T-cell (primary cell): ENCODE results near the gene SMCHD1. TPM values are rescaled to one million over a fixed set of nuclear protein-coding genes. Genes with fewer than 3 reads are reported as not detected.
"Not testable (repeated sequence)": the region's sequence is repeated elsewhere in the genome, so short reads cannot be mapped to it uniquely, and the experiment has no call there.

ENCODE experiments used
- ATAC-seq, 4 experiments: fragments of 200-7000 bp in 3 of 4; fragments of 150-1000 bp in 1 of 4; cut with Tn5 transposase; replicated peaks in 1 of 4; 1 replicate in 3 of 4; 2 replicates in 1 of 4; pipeline ENCODE4 v1.10.0; 2021; ENCODE audit warnings: moderate library complexity in 3 of 4, mild to moderate bottlenecking in 2 of 4, moderate number of reproducible peaks in 1 of 4
- CTCF ChIA-PET, 2 donors: fragments of 300-600 bp; sonication (Branson Sonifier 250); formaldehyde crosslinking; loops; one replicate each; lab custom pipeline; 2022; ENCODE audit warnings: antibody characterized with exemption in 2 of 2; lab: Charles Lee
- POLR2A ChIA-PET, 2 donors: fragments of 300-600 bp; sonication (Branson Sonifier 250); formaldehyde crosslinking; loops; one replicate each; lab custom pipeline; 2022; ENCODE audit warnings: antibody characterized with exemption in 2 of 2; lab: Charles Lee
- DNase-seq, 35 experiments: peaks; one replicate each; pipeline versions ENCODE4 v3.0.0 to v3.0.0-alpha.2; 2013 to 2023
- H3K27ac ChIP-seq: one replicate; pipeline ENCODE4 v1.5.1; 2013; ENCODE audit warnings: low read length
- H3K27me3 ChIP-seq, 2 experiments: replicated peaks in 1 of 2; 1 replicate in 1 of 2; 2 replicates in 1 of 2; pipeline versions ENCODE4 v1.6.1 to v1.7.0; 2013; ENCODE audit warnings: low read length in 1 of 2, mixed read lengths in 1 of 2; ENCODE audit not compliant: control insufficient read depth in 2 of 2, insufficient read depth in 2 of 2; ENCODE audit errors: extremely low read depth in 1 of 2
- H3K36me3 ChIP-seq, 2 donors: 1 replicate in 1 of 2; 2 replicates in 1 of 2; pipeline versions ENCODE4 v1.6.1 to v1.7.0; 2013; ENCODE audit warnings: low read length in 1 of 2; ENCODE audit not compliant: control insufficient read depth in 2 of 2, insufficient read depth in 1 of 2; ENCODE audit errors: extremely low read depth in 1 of 2
- H3K4me1 ChIP-seq, 2 experiments: 1 replicate in 1 of 2; 2 replicates in 1 of 2; pipeline versions ENCODE4 v1.6.1 to v1.7.0; 2013; ENCODE audit warnings: low read length in 2 of 2, mixed read lengths in 1 of 2; ENCODE audit not compliant: insufficient read depth in 2 of 2, control insufficient read depth in 1 of 2; ENCODE audit errors: extremely low read depth in 1 of 2
- H3K4me3 ChIP-seq, 2 donors: 1 replicate in 1 of 2; 2 replicates in 1 of 2; pipeline versions ENCODE4 v1.5.1 to v1.7.0; 2013; ENCODE audit warnings: mild to moderate bottlenecking in 2 of 2, low read length in 1 of 2, moderate library complexity in 1 of 2; ENCODE audit not compliant: control insufficient read depth in 1 of 2; ENCODE audit errors: extremely low read depth in 1 of 2
- H3K9me3 ChIP-seq: 2 replicates; pipeline ENCODE4 v1.7.0; 2013
- H3K27ac Mint-ChIP-seq, 2 donors: one replicate each; pipeline ENCODE4 v1.8.0; 2020 to 2021; ENCODE audit warnings: mild to moderate bottlenecking in 2 of 2, mixed read lengths in 2 of 2
- H3K27me3 Mint-ChIP-seq, 2 donors: one replicate each; pipeline ENCODE4 v1.8.0; 2021 to 2022; ENCODE audit warnings: mixed read lengths in 2 of 2
- H3K36me3 Mint-ChIP-seq: one replicate; pipeline ENCODE4 v1.8.0; 2021; ENCODE audit warnings: mixed read lengths
- H3K4me1 Mint-ChIP-seq, 3 donors: one replicate each; pipeline ENCODE4 v1.8.0; 2020 to 2022; ENCODE audit warnings: mixed read lengths in 3 of 3, mild to moderate bottlenecking in 1 of 3
- H3K4me3 Mint-ChIP-seq, 3 donors: one replicate each; pipeline ENCODE4 v1.8.0; 2020 to 2022; ENCODE audit warnings: mild to moderate bottlenecking in 3 of 3, mixed read lengths in 3 of 3, moderate library complexity in 3 of 3
- H3K9me3 Mint-ChIP-seq, 3 donors: one replicate each; pipeline ENCODE4 v1.8.0; 2020 to 2022; ENCODE audit warnings: mixed read lengths in 3 of 3
- WGBS: methylation state at CpG from one replicate; pipeline ENCODE4 v1.1.5; 2013; ENCODE audit warnings: missing lambda C conversion rate; ENCODE audit not compliant: insufficient coverage; 5-methylcytosine and 5-hydroxymethylcytosine counted together
- total RNA-seq, 35 experiments: library from RNA in 6 of 35; stranded (reverse) in 6 of 35; fragments of 120-200 nt in 1 of 35; gene quantifications; one replicate each; pipeline versions ENCODE4 v1.2.1 to v1.2.4 and lab custom pipeline; 2013 to 2026

Gene SMCHD1
- total RNA-seq, 5 donors from 2014 or later (not counting 1 experiment from before 2014, with no cell fraction given): 179 to 423 (median 206) TPM

DNA sequence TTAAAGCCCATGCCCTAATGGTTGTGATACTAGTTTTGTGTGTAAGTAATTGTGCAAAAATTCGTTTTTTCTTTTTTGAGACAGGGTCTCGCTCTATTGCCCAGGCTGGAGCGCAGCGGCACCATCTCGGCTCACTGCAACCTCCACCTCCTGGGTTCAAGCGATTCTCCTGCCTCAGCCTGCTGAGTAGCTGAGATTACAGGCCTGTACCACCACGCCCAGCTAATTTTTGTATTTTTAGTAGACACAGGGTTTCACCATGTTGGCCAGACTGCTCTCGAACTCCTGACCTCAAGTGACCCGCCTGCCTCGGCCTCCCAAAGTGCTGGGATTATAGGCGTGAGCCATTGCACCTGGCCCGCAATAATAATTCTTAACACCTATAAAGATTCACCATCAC, 196.9 kb downstream of the SMCHD1 start:
- H3K36me3 Mint-ChIP-seq, H3K36me3 ChIP-seq, ATAC-seq, CTCF ChIA-PET, H3K9me3 Mint-ChIP-seq, H3K27ac Mint-ChIP-seq, H3K27ac ChIP-seq, H3K4me3 Mint-ChIP-seq, H3K9me3 ChIP-seq, H3K4me3 ChIP-seq, POLR2A ChIA-PET, DNase-seq: not testable (repeated sequence)
- H3K4me1 Mint-ChIP-seq: peaks cover 12 to 23% (median 21%) of the 10 kb centered on the region in 3 donors
- H3K4me1 ChIP-seq: peaks cover 16% of the 10 kb centered on the region in 2 experiments
- peaks cover 39 to 51% of the 10 kb centered on the region in 2 donors for H3K27me3 Mint-ChIP-seq
- WGBS: 92% methylated on average over 4 of the region's 12 CpGs
- peaks cover 5 to 54% of the 10 kb centered on the region in 2 experiments for H3K27me3 ChIP-seq

DNA sequence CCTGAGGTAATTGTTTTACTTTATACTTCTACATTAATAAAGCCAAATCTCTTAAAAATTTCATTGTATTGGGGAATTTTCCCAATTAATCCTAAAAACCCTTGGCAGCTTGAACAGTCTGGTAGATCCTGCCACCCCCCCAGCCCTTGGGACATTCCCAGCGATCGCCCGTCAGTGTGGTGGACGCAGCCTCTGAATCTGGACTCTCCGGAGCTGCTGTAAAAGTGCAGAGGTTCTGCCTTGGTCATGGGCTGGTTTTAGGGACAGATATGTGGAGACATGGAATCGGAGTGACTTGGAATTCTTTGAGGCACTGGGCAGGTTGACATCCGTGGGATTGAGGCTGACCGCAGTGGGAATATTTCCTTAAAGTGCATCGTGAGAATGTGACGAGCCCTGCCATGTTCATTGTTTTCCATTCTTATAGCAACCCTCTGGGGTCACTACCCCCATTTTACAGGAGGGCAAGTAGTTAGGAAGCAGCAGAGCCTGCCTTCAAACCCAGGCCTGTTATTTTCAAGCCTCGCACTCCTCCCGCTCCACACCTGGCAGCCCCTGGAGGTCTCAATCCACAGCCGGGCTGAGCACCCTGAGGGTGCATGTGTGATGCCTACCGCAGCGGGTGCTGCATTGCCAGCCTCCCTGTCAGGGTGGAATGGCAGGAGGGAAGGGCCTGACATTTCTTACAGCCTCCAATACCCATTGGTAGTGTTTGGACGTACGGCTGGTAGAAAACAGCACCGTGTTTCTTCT, 197.8 kb downstream of the SMCHD1 start:
- Histone ChIP-seq H3K9me3 (no peaks in the 10 kb centered on the region), H3K27me3 (peaks cover 5 to 49% of the 10 kb centered on the region in 2 experiments), H3K4me3 (no peak overlapping the region), H3K36me3 (no peaks in the 10 kb centered on the region), H3K27ac (no peak overlapping the region), H3K4me1 (peaks cover 7 to 12% of the 10 kb centered on the region in 2 experiments)
- CTCF ChIA-PET: no interaction called here
- no peak overlapping the region for H3K27ac Mint-ChIP-seq
- ATAC-seq: no peak
- POLR2A ChIA-PET: interaction anchor here in 1 of 2 donors (0.6 kb wide), 1 partner anchor 185 kb away, joined by 5 read pairs; no protein-coding TSS in a partner anchor
- H3K36me3 Mint-ChIP-seq: no peaks in the 10 kb centered on the region
- H3K4me1 Mint-ChIP-seq: peaks cover 5 to 17% (median 14%) of the 10 kb centered on the region in 3 donors
- H3K4me3 Mint-ChIP-seq: no peak overlapping the region
- H3K9me3 Mint-ChIP-seq: no peaks in the 10 kb centered on the region
- peaks cover 31 to 44% of the 10 kb centered on the region in 2 donors for H3K27me3 Mint-ChIP-seq
- DNase-seq: no peak
- 89% methylated on average over 6 of the region's 18 CpGs for WGBS

DNA sequence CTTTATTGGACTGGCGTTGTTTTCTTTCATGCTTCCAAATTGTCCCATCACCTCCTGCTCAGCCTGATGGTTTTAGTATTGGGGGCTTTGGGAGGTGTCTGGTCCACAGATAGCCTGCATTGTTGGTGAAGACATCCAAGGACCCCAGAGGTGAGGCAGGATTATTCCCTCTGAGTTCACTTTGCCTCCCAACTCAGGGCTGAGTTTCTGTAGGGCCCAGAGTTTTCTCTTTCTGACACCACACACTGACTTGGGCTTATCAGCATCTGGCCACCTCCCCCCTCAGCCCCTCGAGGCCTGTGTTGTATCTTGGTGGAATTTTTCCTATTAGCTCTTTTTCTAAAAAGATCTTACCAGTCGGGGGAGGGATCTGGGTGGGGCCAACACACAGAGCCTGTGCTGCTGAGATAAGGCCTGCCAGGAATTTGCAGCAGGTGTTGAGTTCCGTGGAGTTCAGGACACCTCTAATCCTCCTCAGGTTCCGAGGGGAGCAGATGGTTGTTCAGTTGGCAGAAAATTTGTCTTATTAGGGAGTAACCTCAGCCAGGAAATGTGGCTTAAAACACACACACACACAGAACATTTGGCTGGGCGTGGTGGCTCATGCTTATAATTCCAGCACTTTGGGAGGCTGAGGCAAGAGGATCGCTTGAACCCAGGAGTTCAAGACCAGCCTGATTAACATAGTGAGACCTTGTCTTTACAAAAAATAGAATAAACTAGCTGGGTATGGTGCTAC, 198.6 kb downstream of the SMCHD1 start:
- Mint-ChIP-seq H3K9me3 (no peaks in the 10 kb centered on the region), H3K4me1 (peaks cover 0 to 10% (median 7%) of the 10 kb centered on the region in 3 donors), H3K27me3 (peaks cover 23 to 37% of the 10 kb centered on the region in 2 donors), H3K4me3 (no peak overlapping the region), H3K36me3 (no peaks in the 10 kb centered on the region), H3K27ac (no peak overlapping the region)
- Histone ChIP-seq H3K9me3 (no peaks in the 10 kb centered on the region), H3K27me3 (peaks cover 0 to 45% of the 10 kb centered on the region in 2 experiments), H3K36me3 (no peaks in the 10 kb centered on the region), H3K4me3 (no peak overlapping the region), H3K27ac (no peak overlapping the region), H3K4me1 (peaks cover 3 to 12% of the 10 kb centered on the region in 2 experiments)
- WGBS: 79% methylated on average over 2 of the region's 7 CpGs
- POLR2A ChIA-PET: interaction anchor here (0.5 to 0.6 kb wide), 2 partner anchors 90 to 186 kb away, joined by 5 to 7 read pairs; no protein-coding TSS in a partner anchor
- DNase-seq (no peak), ATAC-seq (no peak)
- CTCF ChIA-PET: no interaction called here

Other genes starting within 250 kb of the SMCHD1 start
- gene METTL4, start 84.2 kb upstream of the SMCHD1 start, total RNA-seq: 10 to 100 TPM; 15.1 to 27.7 (median 21.4) TPM
- 1 to 10 TPM; 2.3 to 8.2 (median 3.3) TPM for gene NDC80, start 84.2 kb upstream of the SMCHD1 start, total RNA-seq
- 10 to 100 TPM in 4 of 5 donors, 1 to 10 TPM in 1; 3.3 to 19.2 (median 15.0) TPM for gene EMILIN2, start 191.3 kb downstream of the SMCHD1 start, total RNA-seq